HepG2 (cell line): ENCODE measurements around the gene SLC9A1. TPM values are rescaled to one million over a fixed set of nuclear protein-coding genes. Genes with fewer than 3 reads are reported as not detected.

Experiments used
- ATF3 ChIP-seq: sonication (generic); formaldehyde crosslinking; IDR thresholded peaks from 2 replicates; pipeline ENCODE4 v1.4.0; 2020; ENCODE audit warnings: missing genetic modification reagents
- CC2D1A ChIP-seq: sonication (generic); formaldehyde crosslinking; IDR thresholded peaks from 2 replicates; pipeline ENCODE4 v1.8.1; 2023; ENCODE audit warnings: mild to moderate bottlenecking, missing genetic modification reagents
- CHD4 ChIP-seq: fragments of 200-600 bp; sonication (generic); IDR thresholded peaks from 2 replicates; pipeline ENCODE4 v1.7.0; 2017; ENCODE audit warnings: mild to moderate bottlenecking, low read length, borderline replicate concordance
- DNMT1 ChIP-seq: sonication (generic); formaldehyde crosslinking; IDR thresholded peaks from 2 replicates; pipeline ENCODE4 v1.5.1; 2020; ENCODE audit warnings: mild to moderate bottlenecking, missing genetic modification reagents
- ELF1 ChIP-seq: sonication (generic); formaldehyde crosslinking; IDR thresholded peaks from 2 replicates; pipeline ENCODE4 v1.4.0; 2020; ENCODE audit warnings: missing genetic modification reagents
- ELK4 ChIP-seq: sonication (generic); formaldehyde crosslinking; IDR thresholded peaks from 2 replicates; pipeline ENCODE4 v1.9.0; 2021; ENCODE audit warnings: missing genetic modification reagents, borderline replicate concordance
- FOSL2 ChIP-seq: sonication (generic); formaldehyde crosslinking; IDR thresholded peaks from 2 replicates; pipeline ENCODE4 v1.4.0; 2020; ENCODE audit warnings: missing genetic modification reagents
- HNRNPUL1 ChIP-seq: fragments of 200-400 bp; formaldehyde crosslinking; IDR thresholded peaks from 2 replicates; pipeline ENCODE4 v1.6.1; 2017; ENCODE audit warnings: low read depth, mild to moderate bottlenecking, low read length, moderate library complexity
- ISX ChIP-seq: sonication (generic); formaldehyde crosslinking; conservative IDR thresholded peaks from 2 replicates; pipeline ENCODE4 v1.5.0; 2020; ENCODE audit warnings: missing genetic modification reagents
- LCORL ChIP-seq, 2 experiments: fragments of 450-650 bp in 1 of 2; sonication (generic) in 1 of 2; formaldehyde crosslinking in 1 of 2; IDR thresholded peaks; 2 replicates each; pipeline versions ENCODE4 v1.5.0 to v1.6.1; 2017 to 2020; ENCODE audit warnings: antibody characterized with exemption in 1 of 2, missing genetic modification reagents in 1 of 2
- MBNL3 ChIP-seq: fragments of 250-450 bp; sonication (Bioruptor Pico); conservative IDR thresholded peaks from 2 replicates; pipeline ENCODE4 v1.8.0; 2022; ENCODE audit warnings: mild to moderate bottlenecking, inconsistent platforms
- PHF8 ChIP-seq: sonication (generic); formaldehyde crosslinking; IDR thresholded peaks from 2 replicates; pipeline ENCODE4 v1.5.0; 2020; ENCODE audit warnings: missing genetic modification reagents
- POLR2AphosphoS5 ChIP-seq: IDR thresholded peaks from 2 replicates; pipeline ENCODE4 v1.6.1; 2012; ENCODE audit warnings: low read depth, low read length
- SMARCE1 ChIP-seq: fragments of 450-650 bp; IDR thresholded peaks from 2 replicates; pipeline ENCODE4 v1.6.1; 2017; ENCODE audit warnings: borderline replicate concordance
- SPEN ChIP-seq: sonication (generic); formaldehyde crosslinking; IDR thresholded peaks from 2 replicates; pipeline ENCODE4 v1.5.1; 2020; ENCODE audit warnings: low read depth, mild to moderate bottlenecking, missing genetic modification reagents
- WIZ ChIP-seq: sonication (generic); formaldehyde crosslinking; IDR thresholded peaks from 2 replicates; pipeline ENCODE4 v1.5.1; 2020; ENCODE audit warnings: mild to moderate bottlenecking, missing genetic modification reagents
- ZHX2 ChIP-seq, 2 experiments: sonication (generic) in 1 of 2; formaldehyde crosslinking in 1 of 2; IDR thresholded peaks; 2 replicates each; pipeline versions ENCODE4 v1.6.1 to v1.9.0; 2014 to 2022; ENCODE audit warnings: antibody characterized with exemption in 1 of 2, borderline replicate concordance in 1 of 2, inconsistent platforms in 1 of 2, low read depth in 1 of 2, missing genetic modification reagents in 1 of 2
- ZNF326 ChIP-seq: sonication (generic); formaldehyde crosslinking; IDR thresholded peaks from 2 replicates; pipeline ENCODE4 v1.4.0; 2020; ENCODE audit warnings: missing genetic modification reagents, borderline replicate concordance
- ZNF670 ChIP-seq: sonication (generic); formaldehyde crosslinking; IDR thresholded peaks from 2 replicates; pipeline ENCODE4 v1.8.0; 2022; ENCODE audit warnings: mild to moderate bottlenecking, missing genetic modification reagents, borderline replicate concordance
- polyA plus RNA-seq, 8 experiments: library from polyadenylated mRNA; depleted of rRNA in 3 of 8; stranded (reverse) in 7 of 8; unstranded in 1 of 8; fragments of >200 nt; fragmentation: Illumina TruSeq in 4 of 8; extraction: Trizol in 4 of 8; gene quantifications; 2 replicates each; pipeline versions ENCODE4 v1.2.1 to v1.2.3, GENCODE V29; 2011 to 2016; ENCODE audit warnings: low read depth in 4 of 8, missing spikeins in 1 of 8, mixed read lengths in 1 of 8; ENCODE audit not compliant: insufficient read depth in 1 of 8
- total RNA-seq, 5 experiments: library from RNA; depleted of rRNA; stranded (reverse); fragments of >200 nt; fragmentation: Illumina TruSeq; extraction: Trizol; gene quantifications; 2 replicates each; pipeline ENCODE4 v1.2.3, GENCODE V29; 2016; ENCODE audit warnings: low read depth in 1 of 5
- TF ChIP-seq, protein P1 (sequence below): sonication (generic); formaldehyde crosslinking; IDR thresholded peaks from 2 replicates; pipeline ENCODE4 v1.4.0; 2020; ENCODE audit warnings: mild to moderate bottlenecking, low read depth, missing genetic modification reagents

SLC9A1 gene
- total and polyA plus RNA-seq, 2 of the 13 experiments (the other 11 are each of a cell fraction or from before 2014, with no cell fraction given), result 1.4 to 2.9 TPM

- no peak; the same call in 1 of the 2 replicates for TF ChIP-seq ZHX2 (IDR thresholded peaks at IDR 0.05; ENCODE audit: low read depth)
- TF ChIP-seq ZHX2 (CRISPR knock-in tag; IDR thresholded peaks at IDR 0.05; ENCODE audit: borderline replicate concordance), result peak; percentile 89
- peak; percentile 91; the same call in 1 of the 2 replicates for TF ChIP-seq ISX
- no peak for TF ChIP-seq DNMT1 (CRISPR knock-in tag)
- TF ChIP-seq ELF1 (CRISPR knock-in tag), result peak; percentile 71
- TF ChIP-seq MBNL3, result no peak
- TF ChIP-seq SPEN (CRISPR knock-in tag), result peak; percentile 86
- no peak; the same call in 1 of the 2 replicates for TF ChIP-seq ATF3 (CRISPR knock-in tag)
- TF ChIP-seq CHD4, result no peak
- no peak for TF ChIP-seq WIZ (CRISPR knock-in tag)
- peak; percentile 81; the same call in 1 of the 2 replicates for TF ChIP-seq ZNF670 (CRISPR knock-in tag)
- TF ChIP-seq, protein P1, sequence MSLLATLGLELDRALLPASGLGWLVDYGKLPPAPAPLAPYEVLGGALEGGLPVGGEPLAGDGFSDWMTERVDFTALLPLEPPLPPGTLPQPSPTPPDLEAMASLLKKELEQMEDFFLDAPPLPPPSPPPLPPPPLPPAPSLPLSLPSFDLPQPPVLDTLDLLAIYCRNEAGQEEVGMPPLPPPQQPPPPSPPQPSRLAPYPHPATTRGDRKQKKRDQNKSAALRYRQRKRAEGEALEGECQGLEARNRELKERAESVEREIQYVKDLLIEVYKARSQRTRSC (CRISPR knock-in tag), result no peak
- 0 out of 2 replicates have a peak, but pooled peaks have one; percentile 47 for TF ChIP-seq CC2D1A (CRISPR knock-in tag)
- no peak for TF ChIP-seq LCORL (IDR thresholded peaks at IDR 0.05)
- 0 out of 2 replicates have a peak, but pooled peaks have one; percentile 59 for TF ChIP-seq LCORL (CRISPR knock-in tag; IDR thresholded peaks at IDR 0.05)
- peak; percentile 67 for TF ChIP-seq FOSL2 (CRISPR knock-in tag)
- no peak for TF ChIP-seq HNRNPUL1
- no peak for TF ChIP-seq ELK4 (CRISPR knock-in tag)
- TF ChIP-seq POLR2AphosphoS5, result peak; percentile 97
- TF ChIP-seq PHF8 (CRISPR knock-in tag), result peak; percentile 80
- no peak for TF ChIP-seq SMARCE1
- no peak for TF ChIP-seq ZNF326
These were observed at the start of gene SLC9A1 (continued) for GRCh38 chr1:27154991-27155781.
